Retinal pigment epithelial cell (primary cell): ENCODE measurements around the gene CHM.

Experiments used
- DNase-seq: peaks from one replicate; pipeline ENCODE4 v3.0.0-alpha.2; 2010; ENCODE audit warnings: low read depth
- H3K4me3 ChIP-seq: 2 replicates; pipeline ENCODE4 v1.5.1; 2011; ENCODE audit warnings: mild to moderate bottlenecking, low read length, control low read depth, moderate library complexity
- TF ChIP-seq, protein P1 (sequence below): conservative IDR thresholded peaks from 2 replicates; pipeline ENCODE4 v1.5.1; 2011; ENCODE audit warnings: low read depth, low read length, control low read depth, inconsistent platforms

Gene CHM

DNA sequence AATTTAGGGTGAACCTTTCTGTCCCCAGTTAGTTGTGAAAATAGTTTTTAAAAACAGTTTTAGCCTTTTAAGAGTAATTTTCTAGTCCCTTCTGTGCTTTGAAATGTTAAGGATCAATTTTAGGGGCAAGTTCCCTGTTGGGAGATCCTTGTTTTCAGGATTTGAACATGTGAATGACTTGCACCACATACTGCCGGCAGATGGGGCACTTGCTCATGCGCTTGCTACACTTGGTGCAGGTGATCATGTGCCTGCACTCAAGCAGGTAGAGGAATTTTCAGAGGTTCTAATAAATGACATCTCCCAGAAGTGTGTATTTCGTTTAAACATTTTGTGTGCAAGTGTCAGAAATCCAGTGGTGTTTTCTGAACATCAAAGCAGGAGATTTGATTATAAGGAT is 195.9 kb downstream of the CHM start:
- TF ChIP-seq, protein P1, sequence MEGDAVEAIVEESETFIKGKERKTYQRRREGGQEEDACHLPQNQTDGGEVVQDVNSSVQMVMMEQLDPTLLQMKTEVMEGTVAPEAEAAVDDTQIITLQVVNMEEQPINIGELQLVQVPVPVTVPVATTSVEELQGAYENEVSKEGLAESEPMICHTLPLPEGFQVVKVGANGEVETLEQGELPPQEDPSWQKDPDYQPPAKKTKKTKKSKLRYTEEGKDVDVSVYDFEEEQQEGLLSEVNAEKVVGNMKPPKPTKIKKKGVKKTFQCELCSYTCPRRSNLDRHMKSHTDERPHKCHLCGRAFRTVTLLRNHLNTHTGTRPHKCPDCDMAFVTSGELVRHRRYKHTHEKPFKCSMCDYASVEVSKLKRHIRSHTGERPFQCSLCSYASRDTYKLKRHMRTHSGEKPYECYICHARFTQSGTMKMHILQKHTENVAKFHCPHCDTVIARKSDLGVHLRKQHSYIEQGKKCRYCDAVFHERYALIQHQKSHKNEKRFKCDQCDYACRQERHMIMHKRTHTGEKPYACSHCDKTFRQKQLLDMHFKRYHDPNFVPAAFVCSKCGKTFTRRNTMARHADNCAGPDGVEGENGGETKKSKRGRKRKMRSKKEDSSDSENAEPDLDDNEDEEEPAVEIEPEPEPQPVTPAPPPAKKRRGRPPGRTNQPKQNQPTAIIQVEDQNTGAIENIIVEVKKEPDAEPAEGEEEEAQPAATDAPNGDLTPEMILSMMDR, result peak; percentile 47
- DNase-seq, result no peak
- no peak overlapping the region for H3K4me3 ChIP-seq

DNA sequence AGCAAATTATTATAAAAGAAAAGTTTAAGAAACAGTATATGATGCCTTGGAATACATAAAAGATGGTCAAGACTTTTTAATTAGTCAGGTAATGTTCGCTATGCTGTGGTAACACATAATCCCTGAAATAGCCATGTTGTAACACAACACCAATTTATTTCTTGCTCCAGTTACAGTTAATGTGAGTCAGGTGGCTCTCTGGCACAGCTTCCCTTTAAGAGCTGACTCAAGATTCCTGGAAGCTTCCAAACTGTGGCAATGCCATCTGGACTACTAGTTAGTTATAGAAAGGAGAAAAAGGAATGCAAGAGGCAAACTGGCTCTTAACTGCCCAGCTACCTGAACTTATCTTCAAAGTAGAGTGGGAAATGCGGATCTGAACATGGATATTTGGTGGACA is 210.5 kb downstream of the CHM start:
- no peak overlapping the region for H3K4me3 ChIP-seq
- DNase-seq, result peak; percentile 20
- TF ChIP-seq, protein P1, result no peak

DNA sequence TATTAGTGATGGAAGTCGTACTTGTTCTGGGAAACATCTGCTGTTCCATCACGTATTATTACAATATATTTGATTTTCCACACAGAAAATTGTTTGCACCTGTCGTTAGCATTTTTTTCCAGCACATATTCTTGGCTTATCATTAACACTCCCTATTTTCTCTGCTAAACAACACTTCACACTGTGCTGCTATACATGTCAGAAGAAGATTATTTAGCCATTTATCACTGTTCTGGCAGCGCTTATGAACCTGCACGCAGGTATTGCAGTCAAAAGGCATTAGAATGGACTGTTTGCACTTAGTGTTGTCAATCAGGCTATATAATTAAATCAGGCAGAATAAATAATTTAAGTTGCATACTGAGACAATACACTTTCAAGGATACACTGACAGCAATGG is 218.6 kb downstream of the CHM start:
- TF ChIP-seq, protein P1, result no peak
- no peak for DNase-seq
- H3K4me3 ChIP-seq, result no peak overlapping the region

DNA sequence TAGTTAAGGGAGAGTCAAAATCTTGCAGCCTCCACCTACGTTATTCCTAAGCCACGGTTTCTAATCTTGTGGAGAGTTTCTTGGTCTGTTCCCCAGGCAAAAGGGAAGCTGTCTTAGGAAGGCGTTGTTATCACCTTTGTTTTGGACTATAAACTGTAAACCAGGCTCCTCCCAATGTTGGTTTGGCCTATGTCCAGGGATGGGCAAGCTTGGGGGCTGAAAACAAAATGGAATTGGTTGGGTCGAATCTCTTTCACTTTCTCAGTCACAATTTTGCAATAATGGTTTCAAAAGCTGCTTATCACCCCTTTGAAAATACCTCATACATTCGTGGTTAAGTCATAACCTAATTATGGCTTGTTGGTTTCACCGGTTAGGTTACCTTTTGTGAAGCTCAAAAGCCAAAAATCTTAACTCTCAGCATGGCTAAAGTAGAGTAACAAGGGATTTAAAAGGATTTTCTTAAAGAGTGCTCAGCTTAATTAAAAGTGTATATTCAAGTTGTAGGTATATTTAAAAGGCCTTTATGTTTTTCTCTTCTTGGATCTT is 232.1 kb downstream of the CHM start:
- H3K4me3 ChIP-seq, result no peak overlapping the region
- DNase-seq, result no peak
- TF ChIP-seq, protein P1, result no peak
